Activated T-helper 1 cell treated with anti-CD3 and anti-CD28 coated beads, Interleukin-2, amount 50 U/mL, for 16 hours (primary cell): ENCODE data around the gene SLC44A4.
"Not testable (repeated sequence)": the region's sequence is repeated elsewhere in the genome, so short reads cannot be mapped to it uniquely, and the experiment has no call there.

Experiments
- DNase-seq, 2 donors: peaks; one replicate each; pipeline ENCODE4 v3.0.0-alpha.2; 2020; ENCODE audit warnings: low read depth in 1 of 2, low spot score in 1 of 2

The SLC44A4 gene

GRCh38 chr6:31880616-31881015 is 1.8 kb upstream of the SLC44A4 start:
- no peak for DNase-seq

- no peak for DNase-seq
These were observed 1.1 kb upstream of the SLC44A4 start for GRCh38 chr6:31879901-31880300.

- no peak for DNase-seq
These were observed 346 bp upstream of the SLC44A4 start for GRCh38 chr6:31879143-31879542.

DNA sequence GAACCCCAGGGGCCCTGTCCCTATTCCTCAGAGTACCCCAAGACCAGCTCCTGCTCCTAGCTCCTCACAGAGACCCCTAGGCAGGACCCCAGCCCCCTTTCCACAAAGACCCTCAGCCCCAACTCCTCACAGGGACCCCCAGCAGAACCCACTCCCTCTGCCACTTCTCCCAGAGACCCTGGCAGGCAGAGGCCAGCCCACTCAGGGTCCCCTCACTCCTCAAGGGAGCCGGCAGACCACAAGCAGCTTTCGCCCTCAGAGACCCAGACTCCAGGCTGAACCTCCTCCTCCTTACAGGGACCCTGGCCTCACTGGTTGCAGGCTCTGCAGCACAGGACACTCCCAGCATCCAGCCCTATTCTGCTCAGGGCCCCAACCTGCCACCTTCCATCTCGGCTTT is 575 bp downstream of the SLC44A4 start:
- no peak for DNase-seq

- no peak for DNase-seq
These were observed 1.1 kb downstream of the SLC44A4 start for GRCh38 chr6:31877651-31878161.

DNA sequence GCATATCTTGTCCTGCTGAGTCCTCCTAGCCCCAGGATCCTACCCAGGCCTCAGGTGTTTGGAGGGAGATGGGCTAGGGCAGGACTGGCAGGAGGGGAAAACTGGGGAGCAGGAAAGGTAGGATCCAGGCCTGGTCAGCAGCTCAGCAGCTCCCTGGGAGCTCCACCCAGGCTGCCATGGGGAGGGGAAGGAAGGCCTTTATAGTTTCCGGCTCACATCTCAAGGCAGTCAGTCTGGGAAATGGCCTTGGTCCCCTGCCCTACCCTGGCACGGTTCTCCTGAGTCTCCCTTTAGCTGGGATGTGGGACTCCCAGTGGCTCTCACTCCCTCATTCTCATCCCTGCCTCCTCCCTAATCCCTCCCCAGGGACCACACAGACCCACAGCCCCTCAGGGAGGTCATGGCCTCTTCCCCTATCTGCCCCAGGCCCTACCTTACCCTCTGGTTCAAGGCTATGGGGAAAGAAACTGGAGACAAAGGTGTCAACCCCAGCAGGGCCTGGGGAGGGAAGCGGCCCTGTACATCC is 1.6 kb downstream of the SLC44A4 start:
- DNase-seq: no peak

DNA sequence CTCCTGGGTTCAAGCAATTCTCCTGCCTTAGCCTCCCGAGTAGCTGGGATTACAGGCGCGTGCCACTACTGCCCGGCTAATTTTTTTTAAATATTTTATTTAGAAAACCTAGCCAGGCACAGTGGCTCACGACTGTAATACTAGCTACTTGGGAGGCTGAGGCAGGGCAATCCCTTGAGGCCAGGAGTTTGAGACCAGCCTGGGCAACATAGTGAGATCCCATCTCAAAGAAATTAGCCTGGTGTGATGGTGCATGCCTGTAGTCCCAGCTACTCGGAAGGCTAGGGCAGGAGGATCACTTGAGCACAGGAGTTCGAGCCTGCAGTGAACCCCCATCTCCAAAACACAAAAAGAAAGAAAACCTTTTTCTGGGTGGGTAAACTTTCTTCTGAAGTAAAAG is 2.4 kb downstream of the SLC44A4 start:
- no peak for DNase-seq

DNA sequence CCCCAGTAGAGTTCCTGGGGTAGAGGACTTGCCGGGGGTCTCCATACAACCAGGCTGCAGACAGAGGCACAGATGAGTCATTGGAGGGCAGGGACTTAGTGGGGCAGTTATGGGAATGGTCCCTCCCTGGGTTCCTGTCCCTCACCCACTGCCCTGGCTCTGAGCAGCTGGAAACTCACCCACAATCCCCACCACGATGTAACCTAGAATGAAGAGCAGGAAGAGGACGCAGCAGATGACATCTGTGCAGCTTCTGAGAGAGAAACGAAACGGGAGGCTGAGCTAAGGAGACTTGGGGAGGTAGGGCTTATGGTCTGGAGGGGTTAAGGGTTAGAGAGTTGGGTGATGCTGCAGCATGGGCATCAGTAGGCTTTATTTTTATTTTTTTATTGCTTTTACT is 2.9 kb downstream of the SLC44A4 start:
- DNase-seq: no peak

GRCh38 chr6:31874836-31875572 is 3.8 kb downstream of the SLC44A4 start:
- DNase-seq: no peak

DNA sequence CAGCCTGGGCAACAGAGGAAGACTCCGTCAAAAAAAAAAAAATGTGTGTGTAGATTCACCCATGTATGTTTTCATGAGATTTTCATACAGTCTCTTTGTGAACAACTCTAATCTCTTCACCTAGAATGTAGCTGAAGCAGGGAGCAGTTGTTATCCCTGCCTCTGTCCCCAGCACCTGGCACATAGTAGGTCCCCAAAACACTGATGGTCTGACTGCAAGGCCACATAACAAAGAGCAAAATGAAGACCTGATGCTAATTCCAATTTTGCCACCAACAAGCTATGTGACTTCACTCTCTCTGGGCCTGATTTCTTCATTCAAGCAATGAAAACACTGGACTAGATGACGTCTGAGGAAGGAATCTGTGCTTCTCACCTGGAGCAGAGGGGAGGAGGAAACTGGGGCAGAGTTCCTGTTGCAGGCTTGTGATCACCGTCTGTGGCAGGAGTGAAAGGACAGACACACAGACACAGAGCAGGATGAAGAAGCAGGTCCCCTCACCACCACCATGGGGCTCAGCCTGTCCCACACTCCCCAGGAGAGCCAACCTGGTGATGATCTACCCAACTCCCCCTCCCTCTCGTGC is 4.6 kb downstream of the SLC44A4 start:
- no peak for DNase-seq

DNA sequence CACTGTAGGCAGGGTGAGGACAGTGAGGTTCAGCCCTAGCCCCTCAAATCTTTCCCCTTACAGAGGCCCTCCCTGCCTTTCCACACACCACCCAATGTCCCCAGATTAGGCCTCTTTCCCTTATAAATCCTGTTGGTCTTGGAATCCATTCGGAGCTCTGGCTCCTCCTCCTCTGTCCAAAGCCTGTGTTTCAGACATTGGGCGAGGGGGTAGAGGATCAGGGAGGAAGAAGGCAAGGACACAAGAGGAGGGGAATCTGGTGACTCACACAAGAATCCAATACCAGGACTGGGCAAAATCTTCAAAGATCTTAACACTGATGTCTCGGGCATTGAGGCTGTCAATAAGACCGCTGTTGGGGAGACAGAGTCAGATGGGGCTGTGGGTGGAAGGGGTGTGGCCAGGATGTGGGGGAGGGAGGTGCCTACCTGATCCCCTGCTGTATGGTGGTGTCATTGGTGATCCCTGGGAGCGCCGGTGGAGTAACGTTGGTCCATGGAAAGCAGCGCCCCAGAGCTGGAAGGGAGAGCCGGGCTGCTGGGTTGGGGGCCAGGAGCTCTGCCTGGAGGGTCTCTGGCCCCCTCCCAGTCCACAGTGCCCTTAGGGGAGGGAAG is 7.6 kb downstream of the SLC44A4 start:
- no peak for DNase-seq

GRCh38 chr6:31870385-31870921 is 8.3 kb downstream of the SLC44A4 start:
- no peak for DNase-seq

GRCh38 chr6:31869343-31869742 is 9.5 kb downstream of the SLC44A4 start:
- DNase-seq: no peak

- not testable (repeated sequence) for DNase-seq
These were observed 10.2 kb downstream of the SLC44A4 start for GRCh38 chr6:31868658-31868971.

DNA sequence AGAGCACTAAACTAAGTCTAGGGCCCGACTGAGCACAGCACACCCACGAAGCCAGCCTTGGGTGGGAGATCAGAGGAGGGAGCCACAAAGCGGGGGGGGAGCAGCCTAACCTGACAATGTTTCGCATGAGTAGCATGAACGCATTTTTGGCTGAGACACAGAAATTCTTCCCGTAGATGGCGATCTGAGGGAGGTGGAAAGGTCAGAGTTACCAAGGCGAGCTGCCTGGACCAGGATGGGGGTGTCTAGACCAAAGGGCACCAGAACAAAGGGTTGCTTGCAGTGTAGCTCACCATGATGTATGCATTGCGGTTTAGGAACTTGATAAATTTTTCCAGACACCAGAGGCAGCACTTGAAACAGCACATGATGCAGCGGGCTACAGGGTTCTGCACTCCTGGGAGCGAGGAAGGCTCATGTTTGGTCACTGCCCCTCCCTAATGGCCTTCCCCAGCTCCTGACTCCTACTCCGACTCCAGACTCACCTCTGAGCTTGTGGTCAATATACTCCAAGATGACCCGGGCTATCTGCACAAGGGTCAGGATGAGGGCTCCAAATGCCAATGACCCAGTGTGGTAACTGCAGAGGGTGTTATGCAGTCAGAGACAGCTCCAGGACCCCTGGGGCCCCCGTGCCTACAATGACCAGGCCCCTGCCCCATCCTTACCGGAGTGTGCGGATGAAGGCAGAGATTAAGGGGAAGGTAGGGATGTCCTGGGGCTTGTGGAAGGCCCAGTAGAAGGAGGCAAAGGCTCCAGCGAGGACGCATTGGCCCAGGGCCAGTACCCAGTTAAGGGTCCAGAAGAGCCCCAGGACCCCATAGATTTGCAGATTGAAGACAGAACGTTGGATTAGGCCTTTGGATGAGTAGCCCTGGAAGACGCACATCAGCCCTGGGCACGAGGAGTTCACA is 13.3 kb downstream of the SLC44A4 start:
- no peak for DNase-seq

DNA sequence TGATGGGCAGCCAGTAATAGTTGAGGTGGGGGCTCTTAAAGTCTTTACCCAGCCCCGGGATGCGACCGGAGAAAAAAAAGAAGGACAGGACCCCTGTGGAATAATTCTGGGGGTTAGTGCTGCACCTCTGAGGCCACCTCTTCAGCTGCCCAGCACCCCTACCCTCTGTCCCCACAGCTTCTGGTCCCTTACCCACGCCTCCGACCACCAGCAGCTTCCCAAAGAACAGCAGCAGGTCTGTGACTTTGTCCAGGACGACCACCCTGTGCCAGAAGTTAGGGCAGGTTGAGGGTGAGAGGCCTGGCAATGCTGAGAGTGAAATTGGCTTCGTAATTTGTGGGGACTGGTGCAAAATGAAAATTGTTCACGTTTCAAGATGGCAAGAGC is 14.0 kb downstream of the SLC44A4 start:
- DNase-seq: no peak

GRCh38 chr6:31864123-31864562 is 14.7 kb downstream of the SLC44A4 start:
- not testable (repeated sequence) for DNase-seq

DNA sequence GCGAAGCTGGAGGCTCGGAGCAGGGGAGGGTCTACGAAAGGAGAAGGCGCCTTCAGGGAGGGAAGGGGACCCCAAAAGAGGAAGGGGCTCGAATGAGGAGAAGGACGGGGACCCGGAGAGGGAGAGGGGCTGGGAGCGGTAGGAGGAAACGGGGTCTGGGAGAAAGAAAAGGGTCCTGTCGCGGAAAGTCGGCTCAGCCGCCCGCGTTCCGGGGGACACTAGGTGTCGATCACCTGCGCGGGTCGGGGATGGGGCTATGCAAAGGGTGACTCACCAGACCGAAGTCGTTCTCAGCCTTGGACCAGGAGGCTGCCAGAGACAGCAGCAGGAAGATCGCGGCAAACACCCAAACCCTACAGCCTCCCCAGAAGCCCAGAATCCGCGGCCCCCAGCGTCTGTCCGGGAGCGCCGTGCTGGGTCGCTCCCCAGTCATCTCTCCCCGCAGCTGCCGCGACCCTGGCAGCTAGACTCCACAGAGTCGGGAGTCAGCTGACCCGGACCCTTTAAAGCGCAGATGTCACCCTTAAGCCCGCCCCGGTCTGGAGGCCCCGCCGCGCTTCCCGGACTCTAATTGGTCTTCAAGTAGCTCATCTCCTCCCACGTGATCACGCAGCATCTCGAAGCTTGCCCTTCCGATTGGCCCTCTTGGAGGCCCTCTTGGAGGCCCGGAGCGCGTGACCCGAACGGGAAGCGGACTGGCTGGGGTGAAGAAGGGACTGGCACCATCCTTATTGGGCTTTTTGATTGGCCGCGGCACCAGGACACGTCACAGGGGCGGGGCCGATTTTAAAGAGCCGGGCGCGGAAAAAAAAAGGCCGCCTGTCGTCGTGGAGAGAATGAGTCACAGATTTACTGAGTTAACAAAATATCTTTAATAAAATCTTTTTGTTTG is 16.2 kb downstream of the SLC44A4 start, which contains the start of gene NEU1:
NEU1 (minus strand) TSS at position 478 of the 892 bp plus-strand sequence; CDS start at position 433, 45 bp downstream.
- peak; percentile 97 to 98 for DNase-seq

GRCh38 chr6:31861919-31862343 is 16.9 kb downstream of the SLC44A4 start:
- DNase-seq: no peak

DNA sequence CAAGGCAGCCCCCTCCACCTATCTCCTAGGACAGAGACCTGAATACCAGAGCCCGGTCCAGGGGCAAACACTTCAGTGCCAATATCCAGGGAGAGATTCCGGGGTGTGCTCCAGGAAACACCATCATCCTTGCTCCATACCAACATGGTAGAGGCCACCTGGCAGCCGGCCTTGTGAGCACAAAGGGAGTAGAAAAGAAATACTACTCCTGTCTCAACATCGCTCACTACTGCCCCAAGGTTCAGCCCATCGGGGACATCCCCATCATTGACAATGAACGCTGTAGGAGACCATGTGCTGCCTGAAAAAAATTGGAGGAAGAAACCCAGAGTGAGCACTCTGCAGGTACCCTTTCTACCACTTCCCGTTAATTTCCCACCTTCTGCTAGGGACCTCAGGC is 17.6 kb downstream of the SLC44A4 start:
- DNase-seq: no peak
